ENCODE data around the gene LCMT1. TPM values are rescaled to one million over a fixed set of nuclear protein-coding genes. Genes with fewer than 3 reads are reported as not detected.

LCMT1 gene
- polyA plus RNA-seq, 3 donors: 27.2 to 34.2 (median 33.1) TPM

- DNase-seq: no peak
- 73% methylated on average over 10 of the region's 13 CpGs for WGBS (ENCODE audit: insufficient coverage)
- Histone ChIP-seq H2AFZ (ENCODE audit: insufficient read depth, low read depth, low read length, poor library complexity, severe bottlenecking) (no peak overlapping the region), H3K4me2 (replicated peaks; ENCODE audit: extremely low read depth, low read length, poor library complexity, severe bottlenecking) (no peak overlapping the region), H3K27me3 (ENCODE audit: control insufficient read depth in 2 of 2, insufficient read depth in 2 of 2, low read length in 2 of 2) (no peaks in the 10 kb centered on the region), H3K27ac (ENCODE audit: low read depth in 1 of 2, low read length in 2 of 2) (no peak overlapping the region), H3K9ac (ENCODE audit: insufficient read depth, low read length, poor library complexity, severe bottlenecking) (no peak overlapping the region), H3K36me3 (replicated peaks in 1 of 2; ENCODE audit: control insufficient read depth in 1 of 2, insufficient read depth in 2 of 2, low read length in 2 of 2) (peaks cover 22 to 85% of the 10 kb centered on the region in 2 donors), H3K4me3 (replicated peaks in 1 of 3; ENCODE audit: low read depth in 2 of 3, low read length in 3 of 3) (no peak overlapping the region), H3K9me3 (replicated peaks in 1 of 2; ENCODE audit: control insufficient read depth in 1 of 2, insufficient read depth in 1 of 2, low read length in 2 of 2) (no peaks in the 10 kb centered on the region), H3K4me1 (ENCODE audit: control insufficient read depth in 1 of 2, insufficient read depth in 2 of 2, low read length in 2 of 2) (no peaks in the 10 kb centered on the region), H4K20me1 (ENCODE audit: insufficient read depth, low read length) (no peaks in the 10 kb centered on the region), H3K79me2 (ENCODE audit: insufficient read depth, low read length) (no peaks in the 10 kb centered on the region)
- no peak for TF ChIP-seq CTCF (IDR thresholded peaks at IDR 0.05)
- Mint-ChIP-seq H3K4me3 (no peak overlapping the region), H3K9me3 (no peaks in the 10 kb centered on the region), H3K27me3 (ENCODE audit: low read depth in 3 of 3) (no peaks in the 10 kb centered on the region), H3K4me1 (no peaks in the 10 kb centered on the region), H3K27ac (peak overlapping the region in 4 of 7 donors; percentile 12 to 52 (median 26)), H3K36me3 (peaks cover 51 to 81% of the 10 kb centered on the region in 2 donors)
- intact Hi-C loops (cut with micrococcal nuclease): no loop called here
Observed at GRCh38 chr16:25155553-25156460, 44.3 kb downstream of the LCMT1 start.

- Histone ChIP-seq H4K20me1 (ENCODE audit: insufficient read depth, low read length) (no peaks in the 10 kb centered on the region), H3K36me3 (replicated peaks in 1 of 2; ENCODE audit: control insufficient read depth in 1 of 2, insufficient read depth in 2 of 2, low read length in 2 of 2) (peaks cover 23 to 88% of the 10 kb centered on the region in 2 donors), H3K27ac (ENCODE audit: low read depth in 1 of 2, low read length in 2 of 2) (no peak overlapping the region), H3K4me3 (replicated peaks in 1 of 3; ENCODE audit: low read depth in 2 of 3, low read length in 3 of 3) (no peak overlapping the region), H2AFZ (ENCODE audit: insufficient read depth, low read depth, low read length, poor library complexity, severe bottlenecking) (no peak overlapping the region), H3K9ac (ENCODE audit: insufficient read depth, low read length, poor library complexity, severe bottlenecking) (no peak overlapping the region), H3K4me1 (ENCODE audit: control insufficient read depth in 1 of 2, insufficient read depth in 2 of 2, low read length in 2 of 2) (no peaks in the 10 kb centered on the region), H3K79me2 (ENCODE audit: insufficient read depth, low read length) (no peaks in the 10 kb centered on the region), H3K27me3 (ENCODE audit: control insufficient read depth in 2 of 2, insufficient read depth in 2 of 2, low read length in 2 of 2) (no peaks in the 10 kb centered on the region), H3K4me2 (replicated peaks; ENCODE audit: extremely low read depth, low read length, poor library complexity, severe bottlenecking) (no peak overlapping the region), H3K9me3 (replicated peaks in 1 of 2; ENCODE audit: control insufficient read depth in 1 of 2, insufficient read depth in 1 of 2, low read length in 2 of 2) (no peaks in the 10 kb centered on the region)
- no peak for TF ChIP-seq CTCF (IDR thresholded peaks at IDR 0.05)
- DNase-seq: no peak
- Mint-ChIP-seq H3K9me3 (no peaks in the 10 kb centered on the region), H3K4me3 (no peak overlapping the region), H3K27me3 (ENCODE audit: low read depth in 3 of 3) (no peaks in the 10 kb centered on the region), H3K4me1 (no peaks in the 10 kb centered on the region), H3K27ac (peak overlapping the region in 1 of 7 donors; percentile 56), H3K36me3 (peaks cover 56 to 87% of the 10 kb centered on the region in 2 donors)
- intact Hi-C loops (cut with micrococcal nuclease): no loop called here
- 100% methylated on average over 1 of the region's 8 CpGs for WGBS (ENCODE audit: insufficient coverage)
Observed at GRCh38 chr16:25157271-25157875, 45.8 kb downstream of the LCMT1 start.

Data from CD14-positive monocyte (primary cell).